K562 (cell line): ENCODE results near the gene TERB1. TPM values are rescaled to one million over a fixed set of nuclear protein-coding genes. Genes with fewer than 3 reads are reported as not detected.

Experiments used
- ATAC-seq: fragments of 200-7000 bp; cut with Tn5 transposase; 3 replicates; pipeline ENCODE4 v1.9.1; 2020; ENCODE audit warnings: moderate library complexity
- BruUV-seq: library from RNA; stranded (reverse); fragments of 400-500 nt; replicated peaks from 2 replicates; lab custom pipeline; 2021; lab: Mats Ljungman, UMichigan
- CTCF ChIA-PET: fragments of 300-600 bp; formaldehyde crosslinking; extraction: SDS; loops from one replicate; lab custom pipeline; 2021; ENCODE audit warnings: low intra/inter-chr PET ratio; lab: Yijun Ruan, JAX
- POLR2A ChIA-PET: fragments of 300-600, 350-650 bp; sonication (Branson Sonifier 250); formaldehyde crosslinking; extraction: SDS; loops from one replicate; lab custom pipeline; 2021; ENCODE audit warnings: antibody characterized with exemption, inconsistent platforms; lab: Yijun Ruan, JAX
- DNase-seq, 4 experiments: peaks; one replicate each; pipeline versions ENCODE4 v3.0.0 to v3.0.0-alpha.2; 2011 to 2018; ENCODE audit warnings: low spot score in 3 of 4, mixed read lengths in 3 of 4; ENCODE audit errors: extremely low read depth in 1 of 4
- FAIRE-seq: peaks from 2 replicates; lab custom pipeline; 2011; peaks lifted over from hg19 to GRCh38; lab: Jason Lieb, UNC
- H2AFZ ChIP-seq: 2 replicates; pipeline ENCODE4 v1.6.0; 2011; ENCODE audit warnings: low read depth, low read length, control low read depth, inconsistent platforms
- H3K27ac ChIP-seq: fragments of 200-600 bp; 3 replicates; pipeline ENCODE4 v1.8.0; 2011; ENCODE audit warnings: low read depth, mild to moderate bottlenecking, control low read depth, inconsistent platforms, low read length, moderate library complexity, mixed read lengths; ENCODE audit errors: extremely low read depth
- H3K27me3 ChIP-seq, 2 experiments: fragments of 300-600 bp in 1 of 2; 2 replicates in 1 of 2; 3 replicates in 1 of 2; pipeline versions ENCODE4 v1.6.0 to v1.8.0; 2011; ENCODE audit warnings: inconsistent platforms in 2 of 2, low read length in 2 of 2, mild to moderate bottlenecking in 1 of 2, mixed read lengths in 1 of 2, moderate library complexity in 1 of 2; ENCODE audit not compliant: control insufficient read depth in 2 of 2, insufficient read depth in 2 of 2
- H3K36me3 ChIP-seq: fragments of 300-600 bp; 3 replicates; pipeline ENCODE4 v1.8.0; 2011; ENCODE audit warnings: mild to moderate bottlenecking, low read length, inconsistent platforms; ENCODE audit not compliant: control insufficient read depth, insufficient read depth
- H3K4me1 ChIP-seq, 2 experiments: fragments of 200-600 bp in 1 of 2; replicated peaks in 1 of 2; 2 replicates in 1 of 2; 3 replicates in 1 of 2; pipeline versions ENCODE4 v1.5.1 to v1.8.0; 2011; ENCODE audit warnings: inconsistent platforms in 2 of 2, low read length in 2 of 2, mild to moderate bottlenecking in 1 of 2, mixed read lengths in 1 of 2, moderate library complexity in 1 of 2; ENCODE audit not compliant: control insufficient read depth in 2 of 2, insufficient read depth in 2 of 2
- H3K4me2 ChIP-seq: 2 replicates; pipeline ENCODE4 v1.6.1; 2011; ENCODE audit warnings: low read length, control low read depth, inconsistent platforms, mixed read lengths; ENCODE audit not compliant: insufficient read depth
- H3K4me3 ChIP-seq: fragments of 200-600 bp; sonication (generic), shearing (Covaris generic); 2 replicates; pipeline ENCODE4 v1.5.1; 2016; ENCODE audit warnings: control low read depth, inconsistent platforms
- H3K79me2 ChIP-seq: fragments of 200-600 bp; 3 replicates; pipeline ENCODE4 v1.8.0; 2011; ENCODE audit warnings: low read length, inconsistent platforms; ENCODE audit not compliant: control insufficient read depth, insufficient read depth
- H3K9ac ChIP-seq, 2 experiments: 2 replicates each; pipeline versions ENCODE4 v1.6.0 to v1.6.1; 2011; ENCODE audit warnings: low read depth in 2 of 2, low read length in 2 of 2, control low read depth in 1 of 2, inconsistent platforms in 1 of 2, mild to moderate bottlenecking in 1 of 2, mixed read lengths in 1 of 2; ENCODE audit not compliant: insufficient read depth in 1 of 2
- H3K9me1 ChIP-seq: one replicate; pipeline ENCODE4 v1.6.0; 2011; ENCODE audit warnings: inconsistent platforms, mild to moderate bottlenecking, low read length, moderate library complexity; ENCODE audit not compliant: control insufficient read depth, insufficient read depth
- H3K9me3 ChIP-seq: replicated peaks from 2 replicates; pipeline ENCODE4 v1.5.1; 2011; ENCODE audit warnings: low read depth, low read length, inconsistent platforms; ENCODE audit not compliant: control insufficient read depth, insufficient read depth
- H4K20me1 ChIP-seq: replicated peaks from 2 replicates; pipeline ENCODE4 v1.6.1; 2011; ENCODE audit warnings: low read length, inconsistent platforms, mixed read lengths; ENCODE audit not compliant: control insufficient read depth, insufficient read depth
- DMBX1 ChIP-seq: fragments of 250-450 bp; sonication (Bioruptor Pico); IDR thresholded peaks from 2 replicates; pipeline ENCODE4 v1.8.0; 2022; ENCODE audit warnings: inconsistent platforms, mild to moderate bottlenecking, moderate library complexity, borderline replicate concordance
- ELF4 ChIP-seq: fragments of 450-650 bp; formaldehyde crosslinking; IDR thresholded peaks from 2 replicates; pipeline ENCODE4 v1.4.0; 2022; ENCODE audit warnings: missing genetic modification characterization
- FOS ChIP-seq: IDR thresholded peaks from 3 replicates; pipeline ENCODE4 v1.6.1; 2011; ENCODE audit not compliant: insufficient read length; ENCODE audit errors: extremely low read depth
- FOXK1 ChIP-seq: sonication (generic); formaldehyde crosslinking; IDR thresholded peaks from 2 replicates; pipeline ENCODE4 v1.8.0; 2022; ENCODE audit warnings: missing genetic modification reagents, mild to moderate bottlenecking, borderline replicate concordance
- FOXM1 ChIP-seq, 2 experiments: fragments of 450-650 bp in 1 of 2; sonication (generic) in 1 of 2; formaldehyde crosslinking in 1 of 2; IDR thresholded peaks; 2 replicates each; pipeline versions ENCODE4 v1.6.1 to v1.9.0; 2017 to 2022; ENCODE audit warnings: low read depth in 2 of 2, mild to moderate bottlenecking in 2 of 2, missing genetic modification reagents in 1 of 2, moderate library complexity in 1 of 2
- HLTF ChIP-seq: fragments of 450-650 bp; IDR thresholded peaks from 2 replicates; pipeline ENCODE4 v1.6.1; 2016
- NCOA4 ChIP-seq: fragments of 450-650 bp; IDR thresholded peaks from 2 replicates; pipeline ENCODE4 v1.6.1; 2018; ENCODE audit warnings: mild to moderate bottlenecking; ENCODE audit not compliant: partially characterized antibody
- SP1 ChIP-seq: sonication (generic); formaldehyde crosslinking; IDR thresholded peaks from 2 replicates; pipeline ENCODE4 v1.8.1; 2022; ENCODE audit warnings: mild to moderate bottlenecking, missing genetic modification reagents
- TAF1 ChIP-seq: IDR thresholded peaks from 2 replicates; pipeline ENCODE4 v1.6.1; 2011; ENCODE audit warnings: mild to moderate bottlenecking, low read length, moderate library complexity; ENCODE audit not compliant: insufficient read depth, control insufficient read depth, severe bottlenecking; ENCODE audit errors: extremely low read depth
- TEAD2 ChIP-seq: fragments of 450-650 bp; IDR thresholded peaks from 2 replicates; pipeline ENCODE4 v1.6.1; 2016; ENCODE audit warnings: missing genetic modification characterization, control low read depth, missing compliant biosample characterization
- ZEB2 ChIP-seq: fragments of 450-650 bp; IDR thresholded peaks from 2 replicates; pipeline ENCODE4 v1.6.1; 2016
- ZNF175 ChIP-seq: fragments of 200-800 bp; sonication (Bioruptor generic); IDR thresholded peaks from 2 replicates; pipeline ENCODE4 v1.6.1; 2016; ENCODE audit warnings: low read depth, mild to moderate bottlenecking, missing genetic modification characterization, missing compliant biosample characterization
- ZNF398 ChIP-seq: fragments of 250-450 bp; sonication (Bioruptor Pico); IDR thresholded peaks from 2 replicates; pipeline ENCODE4 v1.8.0; 2021; ENCODE audit warnings: moderate library complexity, mild to moderate bottlenecking, inconsistent platforms
- ZNF507 ChIP-seq: conservative IDR thresholded peaks from 2 replicates; pipeline ENCODE4 v1.6.1; 2017; ENCODE audit warnings: missing genetic modification characterization, missing compliant biosample characterization
- WGBS: fragments of 100-300 bp; shearing (Covaris generic); methylation state at CpG from one replicate; pipeline ENCODE4 v1.1.6; 2016; ENCODE audit warnings: low coverage, mixed read lengths; ENCODE audit not compliant: insufficient coverage; ENCODE audit errors: missing lambda C conversion rate; 5-methylcytosine and 5-hydroxymethylcytosine counted together
- in situ Hi-C: fragments of 300-500 bp; cut with MboI; formaldehyde crosslinking; loops from 4 replicates; pipeline ENCODE4 v1.15.0; 2018; ENCODE audit warnings: inconsistent platforms, mixed read lengths
- intact Hi-C: fragments of 100-400 bp; cut with micrococcal nuclease; formaldehyde crosslinking; loops from 2 replicates; pipeline ENCODE4 v1.14.2; 2022
- polyA plus RNA-seq, 8 experiments: library from polyadenylated mRNA; depleted of rRNA in 4 of 8; stranded (reverse) in 5 of 8; unstranded in 3 of 8; fragments of >200 nt; fragmentation: Nextera tagmentation in 2 of 8; fragmentation: Illumina TruSeq in 1 of 8; extraction: Ambion mirVana in 2 of 8; extraction: Trizol in 1 of 8; gene quantifications; 2 replicates each; pipeline versions ENCODE4 v1.2.1 to v1.2.3, GENCODE V29; 2011 to 2014; ENCODE audit warnings: inconsistent platforms in 1 of 8, missing spikeins in 1 of 8
- total RNA-seq, 7 experiments: library from RNA; depleted of rRNA in 6 of 7; stranded (reverse); fragments of >200 nt in 6 of 7; fragmentation: Illumina TruSeq in 2 of 7; extraction: Trizol in 2 of 7; gene quantifications; 2 replicates each; pipeline versions ENCODE4 v1.2.1 to v1.2.3, GENCODE V29; 2011 to 2021; ENCODE audit warnings: low replicate concordance in 1 of 7

TERB1 gene
- total and polyA plus RNA-seq, 9 of the 15 experiments (the other 6 are each of a cell fraction or from before 2014, with no cell fraction given), result not detected

GRCh38 chr16:66750279-66751052, 50.9 kb downstream of the TERB1 start:
- no TSS peak for BruUV-seq
- peak overlapping the region; percentile 96 to 99 for H3K9ac ChIP-seq
- TF ChIP-seq FOXM1 (IDR thresholded peaks at IDR 0.05; ENCODE audit: low read depth), result no peak
- TF ChIP-seq FOXM1 (CRISPR knock-in tag; IDR thresholded peaks at IDR 0.05; ENCODE audit: low read depth), result no peak
- peak; percentile 62; the same call in 1 of the 2 replicates for TF ChIP-seq FOXK1
- H3K4me2 ChIP-seq, result peak overlapping the region; percentile 99
- H3K27ac ChIP-seq, result peak overlapping the region; percentile 94
- intact Hi-C loops, result no loop called here
- POLR2A ChIA-PET, result interaction anchor here (0.9 to 2.8 kb wide), 5 partner anchors 9 to 131 kb away, joined by 3 to 22 read pairs (median 6); no protein-coding TSS in a partner anchor
- peaks cover 10% of the 10 kb centered on the region for H4K20me1 ChIP-seq
- DNase-seq (peak in 1 of 4 experiments; percentile 9), FAIRE-seq (peak; percentile 57), ATAC-seq (peak; percentile 24)
- H3K27me3 ChIP-seq, result no peaks in the 10 kb centered on the region
- peak overlapping the region; percentile 91 for H2AFZ ChIP-seq
- H3K9me3 ChIP-seq, result no peaks in the 10 kb centered on the region
- H3K79me2 ChIP-seq, result peaks cover 45% of the 10 kb centered on the region
- peaks cover 47% of the 10 kb centered on the region for H3K36me3 ChIP-seq
- peak overlapping the region; percentile 97 for H3K4me3 ChIP-seq
- H3K9me1 ChIP-seq, result no peaks in the 10 kb centered on the region
- CTCF ChIA-PET, result no interaction called here
- in situ Hi-C loops, result no loop called here
- H3K4me1 ChIP-seq, result peaks cover 9 to 15% of the 10 kb centered on the region in 2 experiments; a peak in 4 of 5 replicates
- 8% methylated on average over 12 of the region's 12 CpGs for WGBS

GRCh38 chr16:66746682-66747081, 54.7 kb downstream of the TERB1 start:
- 78% methylated on average over 1 of the region's 1 CpG for WGBS
- POLR2A ChIA-PET, result interaction anchor here (1.0 kb wide), 1 partner anchor 12 kb away, joined by 3 read pairs; no protein-coding TSS in a partner anchor
- H3K4me1 ChIP-seq, result peaks cover 12 to 16% of the 10 kb centered on the region in 2 experiments; a peak in 4 of 5 replicates
- H3K9me3 ChIP-seq, result no peaks in the 10 kb centered on the region
- no peak overlapping the region for H3K4me2 ChIP-seq
- intact Hi-C loops (no loop called here), in situ Hi-C loops (no loop called here)
- no peak overlapping the region for H3K4me3 ChIP-seq
- no peak overlapping the region for H2AFZ ChIP-seq
- peaks cover 52% of the 10 kb centered on the region for H3K79me2 ChIP-seq
- H3K36me3 ChIP-seq, result peaks cover 81% of the 10 kb centered on the region
- DNase-seq (no peak), FAIRE-seq (no peak), ATAC-seq (no peak)
- H3K9ac ChIP-seq, result no peak overlapping the region
- CTCF ChIA-PET, result no interaction called here
- H3K27ac ChIP-seq, result no peak overlapping the region
- no peaks in the 10 kb centered on the region for H3K9me1 ChIP-seq
- H3K27me3 ChIP-seq, result no peaks in the 10 kb centered on the region
- BruUV-seq, result no TSS peak
- H4K20me1 ChIP-seq, result peaks cover 10% of the 10 kb centered on the region
- TF ChIP-seq ZNF175 (CRISPR knock-in tag) (no peak), TAF1 (no peak), TEAD2 (tag) (no peak), ZEB2 (no peak), ZNF398 (no peak), NCOA4 (no peak), ELF4 (no peak), DMBX1 (CRISPR knock-in tag) (no peak), SP1 (CRISPR knock-in tag) (no peak), HLTF (no peak), ZNF507 (tag) (no peak), FOS (no peak)
